Panc1 (cell line): ENCODE measurements around the gene FBP1. TPM values are rescaled to one million over a fixed set of nuclear protein-coding genes. Genes with fewer than 3 reads are reported as not detected.

Experiments used
- ATAC-seq: fragments of 200-7000 bp; cut with Tn5 transposase; 2 replicates; pipeline ENCODE4 v1.9.1; 2020; ENCODE audit warnings: mild to moderate bottlenecking, moderate library complexity
- BruUV-seq: library from RNA; stranded (reverse); fragments of 400-500 nt; replicated peaks from 2 replicates; lab custom pipeline; 2021; lab: Mats Ljungman, UMichigan
- CTCF ChIA-PET: fragments of 300-600 bp; sonication (Branson Sonifier 250); formaldehyde crosslinking; loops from one replicate; lab custom pipeline; 2022; ENCODE audit warnings: antibody characterized with exemption; lab: Charles Lee
- POLR2A ChIA-PET: fragments of 300-600 bp; sonication (Branson Sonifier 250); formaldehyde crosslinking; loops from one replicate; lab custom pipeline; 2022; ENCODE audit warnings: antibody characterized with exemption; lab: Charles Lee
- DNase-seq: peaks from one replicate; pipeline ENCODE4 v3.0.0-alpha.2; 2010; ENCODE audit warnings: low read depth, low spot score
- H3K27ac ChIP-seq: 2 replicates; pipeline ENCODE4 v1.5.1; 2011; ENCODE audit warnings: mild to moderate bottlenecking, low read length, inconsistent platforms
- H3K27me3 ChIP-seq: fragments of 200-500 bp; sonication (Bioruptor generic); 2 replicates; pipeline ENCODE4 v1.6.0; 2014; ENCODE audit warnings: low read length, inconsistent platforms; ENCODE audit not compliant: control insufficient read depth, insufficient read depth
- H3K36me3 ChIP-seq: fragments of 200-500 bp; sonication (Bioruptor generic); 2 replicates; pipeline ENCODE4 v1.5.1; 2014; ENCODE audit warnings: inconsistent platforms, mild to moderate bottlenecking, low read length, moderate library complexity; ENCODE audit not compliant: control insufficient read depth, insufficient read depth
- H3K4me1 ChIP-seq: 2 replicates; pipeline ENCODE4 v1.5.1; 2011; ENCODE audit warnings: inconsistent platforms, mild to moderate bottlenecking, low read length, moderate library complexity; ENCODE audit not compliant: control insufficient read depth, insufficient read depth
- H3K4me3 ChIP-seq, 2 experiments: 2 replicates each; pipeline ENCODE4 v1.5.1; 2011 to 2012; ENCODE audit warnings: low read depth in 2 of 2, low read length in 2 of 2, mild to moderate bottlenecking in 2 of 2, inconsistent platforms in 1 of 2, moderate library complexity in 1 of 2
- H3K9me3 ChIP-seq: fragments of 200-500 bp; sonication (Bioruptor generic); 2 replicates; pipeline ENCODE4 v1.5.1; 2014; ENCODE audit warnings: low read depth, mild to moderate bottlenecking, inconsistent platforms, low read length, moderate library complexity; ENCODE audit not compliant: control insufficient read depth, insufficient read depth
- CTCF ChIP-seq: fragments of 450-650 bp; IDR thresholded peaks from 2 replicates; pipeline ENCODE4 v1.5.1; 2017; ENCODE audit warnings: mild to moderate bottlenecking
- POLR2AphosphoS5 ChIP-seq: IDR thresholded peaks from 2 replicates; pipeline ENCODE4 v1.6.1; 2012; ENCODE audit warnings: mild to moderate bottlenecking, low read depth, low read length, moderate library complexity
- REST ChIP-seq, 2 experiments: IDR thresholded peaks; 2 replicates each; pipeline ENCODE4 v1.6.1; 2011 to 2012; ENCODE audit warnings: low read depth in 2 of 2, control low read depth in 1 of 2, low read length in 1 of 2, mild to moderate bottlenecking in 1 of 2, moderate library complexity in 1 of 2; ENCODE audit not compliant: insufficient read depth in 1 of 2
- SIN3A ChIP-seq: IDR thresholded peaks from 2 replicates; pipeline ENCODE4 v1.6.1; 2012; ENCODE audit warnings: low read depth, mild to moderate bottlenecking, low read length, moderate library complexity, borderline replicate concordance; ENCODE audit not compliant: insufficient read depth
- TCF7L2 ChIP-seq: IDR thresholded peaks from 2 replicates; pipeline ENCODE4 v1.6.1; 2011; ENCODE audit warnings: mild to moderate bottlenecking, low read depth, low read length, inconsistent platforms
- in situ Hi-C: cut with HindIII; loops from 2 replicates; pipeline ENCODE4 v1.10.0; 2016; ENCODE audit warnings: low sequenced_read_pairs, low pct_unique_long_range_greater_than_20kb
- intact Hi-C: fragments of 100-400 bp; cut with micrococcal nuclease; formaldehyde crosslinking; loops from one replicate; pipeline ENCODE4 v1.10.0; 2022; ENCODE audit not compliant: unreplicated experiment
- total RNA-seq: library from RNA; stranded (reverse); gene quantifications from one replicate; pipeline ENCODE4 v1.2.1, GENCODE V29; 2021; ENCODE audit not compliant: unreplicated experiment

The FBP1 gene
- total RNA-seq, 1 experiment from 2014 or later: 0.36 TPM

GRCh38 chr9:94663140-94663539, 23.8 kb upstream of the FBP1 start:
- DNase-seq (no peak), ATAC-seq (no peak)
- no peak for TF ChIP-seq REST (IDR thresholded peaks at IDR 0.05; ENCODE audit: insufficient read depth in 1 of 2, low read depth in 2 of 2, low read length in 1 of 2)
- TF ChIP-seq POLR2AphosphoS5: no peak
- no peak for TF ChIP-seq SIN3A
- TF ChIP-seq CTCF: no peak
- no peaks in the 10 kb centered on the region for H3K27me3 ChIP-seq
- in situ Hi-C loops (no loop called here), intact Hi-C loops (no loop called here)
- H3K27ac ChIP-seq: no peak overlapping the region
- H3K9me3 ChIP-seq: no peaks in the 10 kb centered on the region
- ChIA-PET POLR2A (no interaction called here), CTCF (no interaction called here)
- no peak overlapping the region for H3K4me3 ChIP-seq
- H3K36me3 ChIP-seq: no peaks in the 10 kb centered on the region
- H3K4me1 ChIP-seq: no peaks in the 10 kb centered on the region; the same call in 1 of the 2 replicates
- BruUV-seq: no TSS peak

GRCh38 chr9:94657021-94657725, 17.9 kb upstream of the FBP1 start:
- Histone ChIP-seq H3K9me3 (no peaks in the 10 kb centered on the region), H3K36me3 (no peaks in the 10 kb centered on the region), H3K27ac (no peak overlapping the region), H3K27me3 (no peaks in the 10 kb centered on the region), H3K4me3 (no peak overlapping the region), H3K4me1 (no peaks in the 10 kb centered on the region)
- TF ChIP-seq CTCF: no peak
- TF ChIP-seq REST (IDR thresholded peaks at IDR 0.05; ENCODE audit: insufficient read depth in 1 of 2, low read depth in 2 of 2, low read length in 1 of 2): no peak
- TF ChIP-seq POLR2AphosphoS5: no peak
- no peak for TF ChIP-seq TCF7L2
- no peak for TF ChIP-seq SIN3A
- ATAC-seq: no peak
- ChIA-PET CTCF (interaction anchor here (0.6 kb wide), 2 partner anchors 12 to 791 kb away, joined by 3 to 5 read pairs; no protein-coding TSS in a partner anchor), POLR2A (no interaction called here)
- no peak for DNase-seq
- in situ Hi-C loops: no loop called here
- intact Hi-C loops: no loop called here
- no TSS peak for BruUV-seq
